Measurements from ENCODE around the gene UTS2R.

The UTS2R gene

GRCh38 chr17:82371333-82372248 lies at the start of gene UTS2R:
UTS2R (plus strand) TSS chr17:82371765; CDS start chr17:82374325, 2,560 bp downstream.
- no peak for DNase-seq (ENCODE audit: low spot score)

GRCh38 chr17:82321947-82322466 lies 49.6 kb upstream of the UTS2R start:
- no peak for DNase-seq (ENCODE audit: low spot score)

More at GRCh38 chr17:82371333-82372248, at the start of gene UTS2R:
- FAIRE-seq: no peak

GRCh38 chr17:82322526-82323453 lies 48.8 kb upstream of the UTS2R start:
- no peak for FAIRE-seq
- no peak for DNase-seq (ENCODE audit: low spot score)

More at GRCh38 chr17:82321947-82322466, 49.6 kb upstream of the UTS2R start:
- no peak for FAIRE-seq

- FAIRE-seq: no peak
- no peak for DNase-seq (ENCODE audit: low spot score)
Observed at GRCh38 chr17:82323514-82324234, 47.9 kb upstream of the UTS2R start.

GRCh38 chr17:82324566-82325285 lies 46.8 kb upstream of the UTS2R start:
- FAIRE-seq: no peak

GRCh38 chr17:82325286-82326180 lies 46.0 kb upstream of the UTS2R start:
- DNase-seq (ENCODE audit: low spot score): no peak
- FAIRE-seq: no peak

More at GRCh38 chr17:82324566-82325285, 46.8 kb upstream of the UTS2R start:
- no peak for DNase-seq (ENCODE audit: low spot score)

GRCh38 chr17:82327289-82327688 lies 44.3 kb upstream of the UTS2R start:
- DNase-seq (ENCODE audit: low spot score): no peak
- no peak for FAIRE-seq

- DNase-seq (ENCODE audit: low spot score): no peak
- no peak for FAIRE-seq
Observed at GRCh38 chr17:82327757-82328140, 43.8 kb upstream of the UTS2R start.

GRCh38 chr17:82328141-82328993 lies 43.2 kb upstream of the UTS2R start:
- no peak for DNase-seq (ENCODE audit: low spot score)
- no peak for FAIRE-seq

GRCh38 chr17:82328994-82329507 lies 42.5 kb upstream of the UTS2R start:
- DNase-seq (ENCODE audit: low spot score) (no peak), FAIRE-seq (no peak)

GRCh38 chr17:82329683-82330321 lies 41.8 kb upstream of the UTS2R start:
- no peak for FAIRE-seq

GRCh38 chr17:82330322-82331239 lies 41.0 kb upstream of the UTS2R start:
- FAIRE-seq (no peak), DNase-seq (ENCODE audit: low spot score) (peak; percentile 57)

More at GRCh38 chr17:82329683-82330321, 41.8 kb upstream of the UTS2R start:
- no peak for DNase-seq (ENCODE audit: low spot score)

- FAIRE-seq: no peak
- DNase-seq (ENCODE audit: low spot score): no peak
Observed at GRCh38 chr17:82331345-82331939, 40.1 kb upstream of the UTS2R start.

- peak; percentile 61 for DNase-seq (ENCODE audit: low spot score)
Observed at GRCh38 chr17:82332669-82333278, 38.8 kb upstream of the UTS2R start.

More at GRCh38 chr17:82332669-82333278, 38.8 kb upstream of the UTS2R start:
- FAIRE-seq: no peak
